SU-DHL-6 (cell line): ENCODE results near the gene KRT38.

Experiments used
- CTCF ChIP-seq: fragments of 200-600 bp; sonication (generic); IDR thresholded peaks from one replicate; pipeline ENCODE4 v1.5.1; 2017; ENCODE audit warnings: antibody characterized with exemption, mild to moderate bottlenecking, low read length, moderate library complexity; ENCODE audit not compliant: insufficient read depth, poor library complexity, severe bottlenecking
- EZH2phosphoT487 ChIP-seq: fragments of 200-600 bp; sonication (generic), shearing (Covaris generic); conservative IDR thresholded peaks from 2 replicates; pipeline ENCODE4 v1.6.1; 2018; ENCODE audit warnings: mild to moderate bottlenecking, antibody characterized with exemption, low read length, moderate library complexity, mixed read lengths

GRCh38 chr17:41387670-41388069, 53.1 kb downstream of the KRT38 start:
- TF ChIP-seq CTCF = no peak
- TF ChIP-seq EZH2phosphoT487 = no peak
